Activated CD4-positive, alpha-beta memory T cell treated with anti-CD3 and anti-CD28 coated beads for 36 hours (primary cell): ENCODE data around the gene BTG1. TPM values are rescaled to one million over a fixed set of nuclear protein-coding genes. Genes with fewer than 3 reads are reported as not detected.
"Not testable (repeated sequence)": the region's sequence is repeated elsewhere in the genome, so short reads cannot be mapped to it uniquely, and the experiment has no call there.

Experiments used
- CTCF ChIA-PET: fragments of 350-600 bp; sonication (Branson Sonifier 250); formaldehyde crosslinking; loops from one replicate; lab custom pipeline; 2021; ENCODE audit warnings: antibody characterized with exemption, inconsistent platforms; lab: Charles Lee
- POLR2A ChIA-PET: fragments of 350-600 bp; sonication (Branson Sonifier 250); formaldehyde crosslinking; loops from one replicate; lab custom pipeline; 2021; ENCODE audit warnings: antibody characterized with exemption; lab: Charles Lee
- DNase-seq: peaks from one replicate; pipeline ENCODE4 v3.0.0-alpha.2; 2020
- H3K27ac Mint-ChIP-seq: one replicate; pipeline ENCODE4 v1.8.0; 2021; ENCODE audit warnings: mixed read lengths
- H3K27me3 Mint-ChIP-seq: one replicate; pipeline ENCODE4 v1.8.0; 2021; ENCODE audit warnings: mixed read lengths
- H3K36me3 Mint-ChIP-seq: one replicate; pipeline ENCODE4 v1.8.0; 2021; ENCODE audit warnings: mixed read lengths
- H3K4me1 Mint-ChIP-seq: one replicate; pipeline ENCODE4 v1.8.0; 2021; ENCODE audit warnings: low read depth, mixed read lengths
- H3K4me3 Mint-ChIP-seq: one replicate; pipeline ENCODE4 v1.8.0; 2021; ENCODE audit warnings: mild to moderate bottlenecking, mixed read lengths
- H3K9me3 Mint-ChIP-seq: one replicate; pipeline ENCODE4 v1.8.0; 2021; ENCODE audit warnings: mixed read lengths
- intact Hi-C: fragments of 100-400 bp; cut with micrococcal nuclease; formaldehyde crosslinking; loops from one replicate; pipeline ENCODE4 v1.15.1; 2023
- total RNA-seq, 2 experiments: library from RNA; stranded (reverse); gene quantifications; one replicate each; pipeline ENCODE4 v1.2.3, GENCODE V29; 2021

Gene BTG1
- total RNA-seq, 2 experiments from 2014 or later: 137 to 144 TPM

DNA sequence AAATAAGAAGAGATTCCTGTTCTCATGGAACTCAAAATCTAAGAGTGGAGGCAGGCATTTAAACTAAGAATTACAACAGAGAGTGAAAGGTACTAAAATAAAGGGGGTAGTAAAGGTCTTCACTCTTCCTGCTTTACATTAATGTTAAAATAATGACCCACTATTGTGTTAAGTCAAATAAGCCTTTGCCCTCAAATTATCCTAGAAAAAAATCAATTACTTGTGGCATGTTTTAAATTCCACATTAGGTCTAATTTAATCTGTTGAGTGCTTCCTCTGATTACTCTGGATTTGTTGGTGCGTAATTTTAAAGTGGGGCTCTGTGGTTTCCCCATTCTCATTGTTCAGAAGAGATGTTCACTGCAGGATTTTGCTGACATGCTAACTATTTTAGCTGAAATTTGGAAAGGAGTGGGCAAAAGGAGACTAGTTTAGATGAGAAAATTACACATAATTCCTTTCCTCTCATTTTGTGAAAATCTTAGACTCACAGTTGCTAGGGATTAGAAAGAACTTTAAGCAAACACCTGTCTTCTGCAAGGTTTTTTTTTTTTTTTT, 35.5 kb downstream of the BTG1 start:
- Mint-ChIP-seq H3K4me3 (peak overlapping the region; percentile 24), H3K4me1 (peaks cover 68% of the 10 kb centered on the region), H3K9me3 (no peaks in the 10 kb centered on the region), H3K27ac (no peak overlapping the region), H3K36me3 (peaks cover 2% of the 10 kb centered on the region), H3K27me3 (no peaks in the 10 kb centered on the region)
- ChIA-PET POLR2A (no interaction called here), CTCF (interaction anchor here (0.5 kb wide), 1 partner anchor 248 kb away, joined by 3 read pairs; no protein-coding TSS in a partner anchor)
- intact Hi-C loops: no loop called here
- DNase-seq: no peak

DNA sequence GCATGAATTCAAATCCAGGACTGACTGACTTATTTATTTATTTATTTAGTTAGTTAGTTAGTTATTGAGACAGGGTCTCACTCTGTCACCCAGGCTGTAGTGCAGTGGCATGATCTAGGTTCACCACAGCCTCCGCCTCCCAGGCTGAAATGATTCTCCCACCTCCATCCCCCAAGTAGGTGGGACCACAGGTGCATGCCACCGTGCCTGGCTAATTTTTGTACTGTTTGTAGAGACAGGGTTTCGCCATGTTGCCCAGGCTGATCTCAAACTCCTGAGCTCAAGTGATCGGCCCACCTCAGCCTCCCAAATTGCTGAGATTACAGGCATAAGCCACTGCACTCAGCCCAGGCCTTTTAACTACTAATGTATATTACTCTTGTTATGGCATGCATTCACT, 36.0 kb downstream of the BTG1 start:
- intact Hi-C loops: no loop called here
- POLR2A ChIA-PET: no interaction called here

DNA sequence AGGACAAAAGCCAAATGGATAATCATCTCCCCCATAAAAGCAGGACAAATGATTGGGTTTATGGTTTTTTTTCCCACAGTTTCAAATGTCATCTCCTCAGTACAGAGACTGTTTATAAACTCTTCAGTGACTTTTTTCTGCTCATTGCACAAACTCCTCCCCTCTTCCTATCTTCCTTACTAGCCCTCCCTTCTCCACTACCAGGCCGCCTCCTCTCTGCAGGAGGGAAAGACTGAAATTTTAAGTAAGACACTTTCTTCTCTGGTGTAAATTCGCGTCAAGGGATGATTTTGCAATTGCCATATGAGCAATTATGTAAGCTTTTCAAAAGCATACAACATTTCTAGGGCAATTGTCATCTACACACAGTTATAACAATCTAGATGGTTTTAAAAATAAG, 37.0 kb downstream of the BTG1 start:
- no peak for DNase-seq
- Mint-ChIP-seq H3K27ac (no peak overlapping the region), H3K27me3 (no peaks in the 10 kb centered on the region), H3K4me1 (peaks cover 61% of the 10 kb centered on the region), H3K9me3 (no peaks in the 10 kb centered on the region), H3K4me3 (no peak overlapping the region), H3K36me3 (no peaks in the 10 kb centered on the region)
- intact Hi-C loops: loop anchor here (1.0 kb wide), 1 partner anchor 8 kb away; no protein-coding TSS in a partner anchor
- CTCF ChIA-PET: no interaction called here
- POLR2A ChIA-PET: no interaction called here

More for the DNA sequence above, 36.0 kb downstream of the BTG1 start:
- Mint-ChIP-seq H3K4me1 (peaks cover 65% of the 10 kb centered on the region), H3K27ac (no peak overlapping the region), H3K36me3 (no peaks in the 10 kb centered on the region), H3K4me3 (no peak overlapping the region), H3K9me3 (no peaks in the 10 kb centered on the region), H3K27me3 (no peaks in the 10 kb centered on the region)
- no peak for DNase-seq
- CTCF ChIA-PET: no interaction called here

DNA sequence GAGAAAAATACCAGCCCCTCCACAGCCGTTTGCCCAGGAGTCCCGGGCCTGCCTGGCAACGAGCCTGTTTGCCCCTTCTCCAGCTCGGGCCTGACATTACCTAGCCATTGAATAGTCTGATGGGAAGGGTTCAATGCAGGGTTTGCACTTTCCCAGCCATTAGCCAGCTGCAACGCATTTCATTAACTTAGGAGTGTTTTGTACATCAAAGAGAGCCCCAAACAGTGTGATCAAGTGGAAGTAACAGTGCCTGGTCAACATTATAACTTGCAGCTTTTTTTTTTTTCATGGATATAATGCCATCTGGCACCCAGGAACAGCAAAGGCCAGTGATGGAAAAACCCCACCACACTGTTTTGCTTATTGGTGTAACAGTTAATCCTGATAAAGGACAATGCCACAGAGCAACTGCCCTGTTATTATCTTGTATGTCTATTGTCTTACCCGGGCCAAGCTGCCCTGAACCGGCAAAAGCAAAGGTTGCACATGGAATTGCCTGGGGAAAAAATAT, 38.0 kb downstream of the BTG1 start:
- no peak overlapping the region for H3K27ac Mint-ChIP-seq
- peaks cover 56% of the 10 kb centered on the region for H3K4me1 Mint-ChIP-seq
- CTCF ChIA-PET: no interaction called here
- intact Hi-C loops: loop anchor here (1.0 kb wide), 1 partner anchor 7 kb away; no protein-coding TSS in a partner anchor
- H3K4me3 Mint-ChIP-seq: no peak overlapping the region
- POLR2A ChIA-PET: no interaction called here
- H3K36me3 Mint-ChIP-seq: no peaks in the 10 kb centered on the region
- H3K9me3 Mint-ChIP-seq: no peaks in the 10 kb centered on the region
- no peak for DNase-seq
- no peaks in the 10 kb centered on the region for H3K27me3 Mint-ChIP-seq

DNA sequence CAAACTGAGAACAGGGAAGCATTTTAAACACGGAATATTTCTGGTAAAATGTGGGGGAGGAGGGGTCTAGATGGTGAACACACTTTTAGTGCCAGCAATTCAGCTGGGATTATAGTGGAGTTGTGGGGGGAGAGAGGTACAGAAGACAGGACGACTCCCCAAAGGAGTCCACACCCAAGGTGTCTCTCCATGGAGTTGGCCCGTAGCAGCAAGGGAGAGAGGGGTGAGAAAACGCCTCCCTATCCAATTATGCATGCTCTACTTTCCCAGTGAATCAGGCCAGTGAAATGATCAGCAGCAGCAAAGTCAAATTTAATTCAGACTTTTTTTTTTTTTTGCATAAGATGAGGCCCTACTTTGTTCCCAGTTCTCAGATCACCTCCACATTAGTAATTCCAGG, 38.6 kb downstream of the BTG1 start:
- ChIA-PET CTCF (interaction anchor here (0.6 to 0.8 kb wide), 2 partner anchors 70 to 725 kb away, joined by 3 to 4 read pairs; no protein-coding TSS in a partner anchor), POLR2A (no interaction called here)
- intact Hi-C loops: no loop called here
- Mint-ChIP-seq H3K4me1 (peaks cover 54% of the 10 kb centered on the region), H3K36me3 (no peaks in the 10 kb centered on the region), H3K4me3 (no peak overlapping the region), H3K27ac (no peak overlapping the region), H3K27me3 (no peaks in the 10 kb centered on the region), H3K9me3 (no peaks in the 10 kb centered on the region)
- no peak for DNase-seq

DNA sequence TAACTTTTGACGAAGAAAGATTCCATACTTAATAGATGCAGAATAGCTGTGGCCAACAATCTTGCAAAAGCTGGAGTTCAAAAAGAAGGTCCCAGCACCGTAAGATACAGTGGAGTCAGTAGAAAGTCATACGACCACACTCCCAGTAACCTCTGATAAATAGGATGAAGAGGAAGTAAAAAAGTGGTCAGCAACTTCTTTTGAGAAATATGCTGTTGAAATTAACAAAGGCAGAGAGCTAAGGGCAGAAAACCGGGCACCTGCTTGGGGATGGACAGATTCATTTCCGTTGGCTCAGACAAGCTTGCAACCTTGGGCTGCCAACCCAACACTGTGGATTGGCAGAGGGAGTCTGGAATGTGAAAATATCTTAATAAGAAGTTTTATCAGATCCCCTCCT, 40.0 kb downstream of the BTG1 start:
- DNase-seq: no peak
- H3K27me3 Mint-ChIP-seq: no peaks in the 10 kb centered on the region
- H3K27ac Mint-ChIP-seq: no peak overlapping the region
- H3K36me3 Mint-ChIP-seq: peaks cover 5% of the 10 kb centered on the region
- H3K4me3 Mint-ChIP-seq: no peak overlapping the region
- CTCF ChIA-PET: no interaction called here
- POLR2A ChIA-PET: interaction anchor here (1.0 kb wide), 1 partner anchor 40 kb away, joined by 4 read pairs; the partner anchor contains the start of gene BTG1
- H3K4me1 Mint-ChIP-seq: peaks cover 49% of the 10 kb centered on the region
- intact Hi-C loops: no loop called here
- H3K9me3 Mint-ChIP-seq: no peaks in the 10 kb centered on the region

DNA sequence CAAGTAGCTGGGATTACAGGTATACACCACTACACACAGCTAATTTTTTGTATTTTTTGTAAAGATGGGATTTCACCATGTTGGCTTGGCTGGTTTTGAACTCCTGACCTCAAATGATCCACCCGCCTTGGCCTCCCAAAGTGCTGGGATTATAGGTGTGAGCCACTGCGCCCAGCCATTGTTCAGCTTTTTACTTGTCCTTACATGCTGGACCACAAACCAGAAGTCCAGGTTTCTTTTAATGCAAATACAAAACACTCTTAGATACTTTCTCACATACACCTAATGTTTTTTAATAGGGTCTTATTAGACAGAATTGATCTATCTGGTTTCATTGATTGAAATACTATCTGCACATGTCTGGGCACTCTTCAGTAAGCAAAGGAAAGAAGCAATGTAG, 40.5 kb downstream of the BTG1 start:
- Mint-ChIP-seq H3K27me3 (no peaks in the 10 kb centered on the region), H3K27ac (no peak overlapping the region), H3K9me3 (peaks cover 5% of the 10 kb centered on the region), H3K36me3 (peaks cover 9% of the 10 kb centered on the region), H3K4me1 (peaks cover 43% of the 10 kb centered on the region), H3K4me3 (no peak overlapping the region)
- CTCF ChIA-PET: interaction anchor here (1.0 kb wide), 1 partner anchor 294 kb away, joined by 3 read pairs; no protein-coding TSS in a partner anchor
- POLR2A ChIA-PET: no interaction called here
- intact Hi-C loops: no loop called here
- no peak for DNase-seq

DNA sequence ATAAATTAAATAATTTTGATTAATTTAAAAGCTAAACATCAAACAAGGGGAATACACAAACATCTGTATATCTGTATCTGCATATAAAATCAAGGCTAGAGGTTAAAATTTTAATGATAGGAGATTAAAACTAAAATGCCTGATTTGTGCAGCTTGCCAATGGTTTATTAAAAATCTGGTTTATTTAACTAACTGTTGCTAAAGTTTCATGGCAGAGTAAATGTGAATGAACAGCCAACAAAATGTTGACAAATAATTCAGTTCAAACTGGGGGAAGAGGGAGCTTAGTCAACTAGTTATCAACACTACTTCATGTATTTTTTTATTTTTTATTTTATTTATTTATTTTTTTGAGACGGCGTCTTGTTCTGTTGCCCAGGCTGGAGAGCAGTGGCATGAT, 43.0 kb downstream of the BTG1 start:
- DNase-seq: no peak
- peaks cover 15% of the 10 kb centered on the region for H3K9me3 Mint-ChIP-seq
- CTCF ChIA-PET: interaction anchor here (1.4 kb wide), 1 partner anchor 17 kb away, joined by 3 read pairs; no protein-coding TSS in a partner anchor
- H3K27ac Mint-ChIP-seq: no peak overlapping the region
- H3K27me3 Mint-ChIP-seq: no peaks in the 10 kb centered on the region
- H3K36me3 Mint-ChIP-seq: peaks cover 18% of the 10 kb centered on the region
- POLR2A ChIA-PET: no interaction called here
- intact Hi-C loops: no loop called here
- H3K4me3 Mint-ChIP-seq: no peak overlapping the region
- H3K4me1 Mint-ChIP-seq: peaks cover 28% of the 10 kb centered on the region

DNA sequence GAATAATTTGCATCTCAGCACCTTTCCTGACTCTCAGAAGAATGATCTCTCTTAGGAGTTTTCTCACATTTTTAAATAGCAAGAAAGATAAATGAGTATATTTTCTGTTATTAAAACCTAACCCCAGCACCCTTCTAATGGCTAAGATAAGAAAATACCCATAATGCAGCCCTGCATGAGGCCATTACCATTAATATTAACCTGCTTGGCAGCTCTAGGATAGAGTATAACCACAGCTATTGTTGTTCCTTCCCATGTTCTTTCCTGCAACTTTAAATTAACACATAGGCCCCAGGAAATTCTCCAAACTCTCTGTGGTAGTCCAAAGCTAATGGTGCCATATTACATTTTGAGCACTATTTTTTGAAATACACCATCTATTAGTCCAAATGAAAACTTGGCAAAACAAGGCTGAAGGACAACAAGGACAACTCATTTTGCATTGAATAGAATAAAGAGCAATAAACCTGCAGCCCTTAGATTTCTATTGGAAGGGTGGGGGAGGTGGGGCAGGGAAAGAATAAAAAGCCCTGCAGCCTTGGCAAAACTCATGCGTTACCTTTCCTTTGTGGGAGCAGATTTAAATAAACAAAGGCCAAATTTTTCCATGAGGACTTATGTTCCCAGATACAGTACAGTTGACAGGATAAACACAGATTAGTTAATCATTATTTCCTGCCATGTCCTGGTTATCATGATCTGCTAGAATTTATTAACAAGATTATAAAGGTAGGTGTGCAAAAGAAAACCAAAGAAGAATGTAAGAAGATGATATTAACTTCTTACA, 46.9 kb downstream of the BTG1 start:
- Mint-ChIP-seq H3K4me1 (peaks cover 24% of the 10 kb centered on the region), H3K27ac (no peak overlapping the region), H3K36me3 (peaks cover 18% of the 10 kb centered on the region), H3K4me3 (no peak overlapping the region), H3K27me3 (no peaks in the 10 kb centered on the region), H3K9me3 (peaks cover 15% of the 10 kb centered on the region)
- intact Hi-C loops: no loop called here
- ChIA-PET CTCF (no interaction called here), POLR2A (no interaction called here)
- DNase-seq: no peak

DNA sequence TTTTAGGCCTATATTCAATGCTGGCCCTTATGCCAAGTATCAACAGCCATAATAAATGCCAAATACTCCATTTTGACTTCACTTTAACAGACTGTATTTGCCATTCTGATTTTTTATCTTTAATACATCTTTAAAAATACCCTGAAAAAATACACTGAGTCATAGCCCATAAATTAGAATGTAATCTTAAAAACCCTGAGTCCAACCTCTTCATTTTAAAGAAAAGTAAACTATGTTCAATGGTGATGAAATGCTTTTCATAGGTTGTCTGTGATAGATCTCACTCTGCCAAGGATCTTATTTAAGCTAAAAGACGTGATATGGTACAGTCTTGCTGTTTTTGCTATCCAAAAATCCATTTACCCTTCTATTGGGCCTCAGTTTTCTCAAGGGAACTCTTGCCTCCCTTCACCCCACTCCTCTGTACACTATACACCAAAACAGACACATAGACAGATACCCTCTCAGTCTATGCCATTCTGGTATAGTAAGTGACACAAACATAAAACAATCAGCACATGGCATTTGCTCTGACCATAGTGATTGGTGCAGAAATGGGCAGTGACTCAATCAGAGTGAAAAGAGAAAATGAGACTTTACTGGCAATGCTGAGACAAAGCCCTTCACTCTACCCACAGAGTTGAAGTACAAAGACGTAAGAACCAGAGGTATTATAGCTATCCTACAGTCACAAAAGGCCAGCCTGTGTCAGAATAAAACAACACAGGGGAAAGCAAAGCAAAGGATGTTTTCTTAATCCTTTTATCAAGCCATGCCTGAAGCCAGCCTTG, 49.1 kb downstream of the BTG1 start:
- peak overlapping the region; percentile 70 for H3K27ac Mint-ChIP-seq
- H3K27me3 Mint-ChIP-seq: no peaks in the 10 kb centered on the region
- peaks cover 18% of the 10 kb centered on the region for H3K36me3 Mint-ChIP-seq
- CTCF ChIA-PET: interaction anchor here (1.1 kb wide), 1 partner anchor 715 kb away, joined by 3 read pairs; no protein-coding TSS in a partner anchor
- peaks cover 24% of the 10 kb centered on the region for H3K4me1 Mint-ChIP-seq
- intact Hi-C loops: loop anchor here (2.0 kb wide), 1 partner anchor 34 kb away; no protein-coding TSS in a partner anchor
- POLR2A ChIA-PET: interaction anchor here (0.6 kb wide), 1 partner anchor 113 kb away, joined by 6 read pairs; no protein-coding TSS in a partner anchor
- H3K4me3 Mint-ChIP-seq: no peak overlapping the region
- peak; percentile 17 for DNase-seq
- peaks cover 15% of the 10 kb centered on the region for H3K9me3 Mint-ChIP-seq

DNA sequence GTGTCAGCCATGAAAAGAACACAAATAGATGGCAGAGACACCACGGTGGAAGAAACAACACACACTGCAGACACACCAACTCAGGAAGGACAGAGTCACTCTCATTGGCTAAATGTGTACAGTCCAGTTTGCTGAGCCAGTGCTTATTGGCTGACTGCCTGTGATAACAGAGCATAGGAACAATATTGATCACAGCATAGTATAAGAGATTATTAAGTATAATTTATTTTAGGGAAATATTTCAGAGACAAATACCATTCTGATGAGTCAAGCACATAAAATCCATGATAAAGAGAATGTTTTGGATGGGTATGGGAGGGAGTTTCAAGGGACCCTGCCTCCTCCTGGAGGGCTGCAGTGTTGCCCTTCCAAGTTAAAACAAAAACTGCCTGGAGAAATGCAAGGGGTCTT, 50.9 kb downstream of the BTG1 start:
- Mint-ChIP-seq H3K27ac (no peak overlapping the region), H3K4me1 (peaks cover 25% of the 10 kb centered on the region), H3K4me3 (no peak overlapping the region), H3K36me3 (peaks cover 6% of the 10 kb centered on the region), H3K9me3 (peaks cover 6% of the 10 kb centered on the region), H3K27me3 (no peaks in the 10 kb centered on the region)
- no peak for DNase-seq
- intact Hi-C loops: no loop called here
- ChIA-PET CTCF (no interaction called here), POLR2A (no interaction called here)

DNA sequence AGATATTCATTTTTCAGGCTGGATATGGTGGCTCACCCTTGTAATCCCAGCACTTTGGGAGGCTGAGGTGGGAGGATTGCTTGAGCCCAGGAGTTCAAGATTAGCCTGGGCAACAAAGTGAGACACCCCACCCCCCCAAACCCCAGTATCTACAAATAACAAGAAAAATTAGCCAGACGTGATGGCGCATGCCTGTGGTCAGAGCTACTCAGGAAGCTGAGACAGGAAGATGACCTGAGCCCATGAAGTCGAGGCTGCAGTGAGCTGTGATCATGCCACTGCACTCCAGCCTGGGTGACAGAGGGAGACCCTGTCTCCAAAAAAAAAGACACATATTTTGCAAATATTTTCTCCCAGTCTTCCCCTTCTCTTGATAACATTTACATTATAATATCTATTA, 51.3 kb downstream of the BTG1 start:
- H3K4me3 Mint-ChIP-seq, H3K27ac Mint-ChIP-seq, H3K9me3 Mint-ChIP-seq, H3K36me3 Mint-ChIP-seq, CTCF ChIA-PET, H3K27me3 Mint-ChIP-seq, POLR2A ChIA-PET, intact Hi-C loops: not testable (repeated sequence)
- peaks cover 30% of the 10 kb centered on the region for H3K4me1 Mint-ChIP-seq
- peak; percentile 19 for DNase-seq
